RWPE2 (cell line): ENCODE measurements around the gene ARPC2.

ENCODE experiments used
- ATAC-seq: fragments of 200-7000 bp; cut with Tn5 transposase; 3 replicates; pipeline ENCODE4 v1.9.1; 2021; ENCODE audit warnings: low read depth
- DNase-seq: peaks from one replicate; pipeline ENCODE4 v3.0.0-alpha.2; 2020; ENCODE audit warnings: low spot score
- H3K27ac ChIP-seq: fragments of 450-650 bp; 2 replicates; pipeline ENCODE4 v1.5.1; 2017; ENCODE audit warnings: mild to moderate bottlenecking; ENCODE audit not compliant: poor library complexity, severe bottlenecking
- H3K27me3 ChIP-seq: fragments of 250-450 bp; sonication (Bioruptor Pico); 2 replicates; pipeline ENCODE4 v1.5.1; 2021; ENCODE audit warnings: mild to moderate bottlenecking, moderate library complexity; ENCODE audit not compliant: insufficient read depth, poor library complexity, severe bottlenecking
- H3K36me3 ChIP-seq: fragments of 250-450 bp; sonication (Bioruptor Pico); 2 replicates; pipeline ENCODE4 v1.5.1; 2020; ENCODE audit warnings: low read depth, mild to moderate bottlenecking, moderate library complexity
- H3K4me1 ChIP-seq: fragments of 250-450 bp; sonication (Bioruptor Pico); 2 replicates; pipeline ENCODE4 v1.5.1; 2021; ENCODE audit warnings: mild to moderate bottlenecking, moderate library complexity; ENCODE audit not compliant: insufficient read depth, poor library complexity, severe bottlenecking
- H3K4me3 ChIP-seq: fragments of 250-450 bp; sonication (Bioruptor Pico); 2 replicates; pipeline ENCODE4 v1.5.1; 2021; ENCODE audit warnings: mild to moderate bottlenecking, moderate library complexity; ENCODE audit not compliant: severe bottlenecking
- H3K9me3 ChIP-seq: fragments of 250-450 bp; sonication (Bioruptor Pico); 2 replicates; pipeline ENCODE4 v1.5.1; 2021; ENCODE audit warnings: mild to moderate bottlenecking, moderate library complexity; ENCODE audit not compliant: severe bottlenecking
- TF ChIP-seq, protein P1 (sequence below): fragments of 450-650 bp; IDR thresholded peaks from one replicate; pipeline ENCODE4 v1.5.1; 2017; ENCODE audit warnings: mild to moderate bottlenecking, moderate library complexity; ENCODE audit not compliant: poor library complexity, severe bottlenecking

The ARPC2 gene

DNA sequence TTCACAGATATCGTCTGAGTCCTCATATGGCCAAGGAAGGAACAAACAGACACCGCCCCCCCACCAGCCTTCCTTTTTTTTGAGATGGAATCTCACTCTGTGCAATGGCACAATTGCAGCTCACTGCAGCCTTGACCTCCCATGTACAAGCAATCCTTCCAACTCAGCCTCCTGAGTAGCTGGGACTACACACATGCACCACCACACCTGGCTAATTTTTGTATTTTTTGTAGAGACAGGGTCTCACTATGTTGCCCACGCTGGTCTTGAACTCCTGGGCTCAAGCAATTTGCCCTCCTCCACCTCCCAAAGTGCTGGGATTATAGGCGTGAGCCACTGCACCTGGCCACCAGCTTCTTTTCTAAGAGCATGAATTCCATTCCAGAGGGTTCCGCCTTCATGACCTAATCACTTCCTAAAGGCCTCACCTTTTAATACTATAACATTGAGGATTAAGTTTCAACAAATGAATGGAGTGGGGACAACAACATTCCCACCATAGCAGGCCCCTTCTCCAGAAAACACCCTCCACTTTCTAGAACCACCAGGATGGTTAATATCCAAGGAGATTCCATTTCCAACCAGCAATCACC is 77.5 kb downstream of the ARPC2 start:
- Histone ChIP-seq H3K4me1 (peaks cover 57% of the 10 kb centered on the region), H3K4me3 (no peak overlapping the region), H3K27me3 (no peaks in the 10 kb centered on the region), H3K27ac (peak overlapping the region; percentile 95), H3K9me3 (no peaks in the 10 kb centered on the region), H3K36me3 (peaks cover 10% of the 10 kb centered on the region; the same call in 1 of the 2 replicates)
- no peak for ATAC-seq
- no peak for DNase-seq
- TF ChIP-seq, protein P1, sequence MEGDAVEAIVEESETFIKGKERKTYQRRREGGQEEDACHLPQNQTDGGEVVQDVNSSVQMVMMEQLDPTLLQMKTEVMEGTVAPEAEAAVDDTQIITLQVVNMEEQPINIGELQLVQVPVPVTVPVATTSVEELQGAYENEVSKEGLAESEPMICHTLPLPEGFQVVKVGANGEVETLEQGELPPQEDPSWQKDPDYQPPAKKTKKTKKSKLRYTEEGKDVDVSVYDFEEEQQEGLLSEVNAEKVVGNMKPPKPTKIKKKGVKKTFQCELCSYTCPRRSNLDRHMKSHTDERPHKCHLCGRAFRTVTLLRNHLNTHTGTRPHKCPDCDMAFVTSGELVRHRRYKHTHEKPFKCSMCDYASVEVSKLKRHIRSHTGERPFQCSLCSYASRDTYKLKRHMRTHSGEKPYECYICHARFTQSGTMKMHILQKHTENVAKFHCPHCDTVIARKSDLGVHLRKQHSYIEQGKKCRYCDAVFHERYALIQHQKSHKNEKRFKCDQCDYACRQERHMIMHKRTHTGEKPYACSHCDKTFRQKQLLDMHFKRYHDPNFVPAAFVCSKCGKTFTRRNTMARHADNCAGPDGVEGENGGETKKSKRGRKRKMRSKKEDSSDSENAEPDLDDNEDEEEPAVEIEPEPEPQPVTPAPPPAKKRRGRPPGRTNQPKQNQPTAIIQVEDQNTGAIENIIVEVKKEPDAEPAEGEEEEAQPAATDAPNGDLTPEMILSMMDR = no peak

DNA sequence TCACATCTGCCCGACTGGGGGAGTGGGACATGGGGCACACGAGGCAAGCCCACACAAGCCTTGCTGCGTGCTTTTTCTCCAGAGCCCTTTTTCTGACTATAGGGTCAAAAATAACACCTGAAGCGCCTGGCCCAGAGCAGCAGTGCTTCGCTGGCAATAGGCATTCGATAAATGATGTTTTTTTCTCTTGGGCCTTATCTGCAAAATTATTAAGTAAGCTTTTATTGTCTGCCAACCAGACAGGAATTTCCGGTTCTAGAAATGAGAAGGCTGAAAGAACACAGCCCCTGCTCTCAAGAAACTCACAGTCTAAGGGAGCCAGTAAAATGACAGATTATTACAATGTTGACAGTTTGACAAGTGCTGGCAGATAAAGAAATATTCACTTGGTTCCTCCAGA is 78.0 kb downstream of the ARPC2 start:
- H3K36me3 ChIP-seq = peaks cover 7% of the 10 kb centered on the region; the same call in 1 of the 2 replicates
- peak overlapping the region; percentile 95 for H3K27ac ChIP-seq
- 0 out of 3 replicates have a peak, but pooled peaks have one; percentile 7 for ATAC-seq
- H3K4me3 ChIP-seq = no peak overlapping the region
- H3K9me3 ChIP-seq = no peaks in the 10 kb centered on the region
- TF ChIP-seq, protein P1 = no peak
- H3K27me3 ChIP-seq = no peaks in the 10 kb centered on the region
- peaks cover 54% of the 10 kb centered on the region for H3K4me1 ChIP-seq
- no peak for DNase-seq

DNA sequence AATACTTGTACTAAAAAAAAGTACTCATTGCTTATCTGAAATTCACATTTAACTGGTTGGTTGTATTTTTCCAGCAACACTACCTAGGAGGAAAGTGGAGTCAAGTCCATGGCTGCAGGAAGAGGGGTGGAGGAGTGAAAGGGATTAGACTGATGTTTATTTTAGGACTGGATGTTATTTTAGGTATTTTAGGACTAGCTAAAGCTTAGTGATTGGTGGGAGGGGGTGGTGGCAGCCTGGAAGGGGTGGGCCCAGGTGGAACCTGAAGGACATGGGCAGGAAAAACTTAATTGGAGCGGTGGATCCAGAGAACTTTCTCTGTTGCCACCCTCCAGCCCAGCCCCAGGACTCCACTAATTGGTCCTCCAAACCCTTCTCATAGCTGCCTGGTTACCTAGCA is 79.2 kb downstream of the ARPC2 start:
- H3K36me3 ChIP-seq = no peaks in the 10 kb centered on the region
- ATAC-seq (no peak), DNase-seq (no peak)
- TF ChIP-seq, protein P1 = no peak
- no peaks in the 10 kb centered on the region for H3K27me3 ChIP-seq
- no peaks in the 10 kb centered on the region for H3K9me3 ChIP-seq
- peak overlapping the region; percentile 95 for H3K27ac ChIP-seq
- peaks cover 54% of the 10 kb centered on the region for H3K4me1 ChIP-seq
- no peak overlapping the region for H3K4me3 ChIP-seq

DNA sequence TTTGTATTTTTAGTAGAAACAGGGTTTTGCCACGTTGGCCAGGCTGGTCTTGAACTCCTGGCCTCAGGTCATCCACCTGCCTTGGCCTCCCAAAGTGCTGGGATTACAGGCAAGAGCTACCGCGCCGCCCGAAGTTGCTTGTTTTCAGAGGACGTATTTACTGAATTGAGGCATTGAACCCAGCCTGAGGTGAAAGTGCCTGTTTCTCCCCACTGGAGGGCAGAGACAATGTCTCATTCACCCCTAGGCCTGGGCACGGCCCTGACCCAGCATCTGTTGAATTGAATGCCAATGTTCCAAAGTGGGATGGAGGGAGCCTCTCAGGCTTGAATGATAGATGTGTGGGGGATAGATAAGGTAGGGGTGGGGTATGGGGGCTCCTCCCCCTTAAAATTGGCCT is 79.9 kb downstream of the ARPC2 start:
- Histone ChIP-seq H3K4me3 (no peak overlapping the region), H3K27ac (peak overlapping the region; percentile 95), H3K27me3 (no peaks in the 10 kb centered on the region), H3K36me3 (no peaks in the 10 kb centered on the region), H3K9me3 (no peaks in the 10 kb centered on the region), H3K4me1 (peaks cover 54% of the 10 kb centered on the region)
- no peak for DNase-seq
- TF ChIP-seq, protein P1 = peak; percentile 18
- no peak for ATAC-seq

DNA sequence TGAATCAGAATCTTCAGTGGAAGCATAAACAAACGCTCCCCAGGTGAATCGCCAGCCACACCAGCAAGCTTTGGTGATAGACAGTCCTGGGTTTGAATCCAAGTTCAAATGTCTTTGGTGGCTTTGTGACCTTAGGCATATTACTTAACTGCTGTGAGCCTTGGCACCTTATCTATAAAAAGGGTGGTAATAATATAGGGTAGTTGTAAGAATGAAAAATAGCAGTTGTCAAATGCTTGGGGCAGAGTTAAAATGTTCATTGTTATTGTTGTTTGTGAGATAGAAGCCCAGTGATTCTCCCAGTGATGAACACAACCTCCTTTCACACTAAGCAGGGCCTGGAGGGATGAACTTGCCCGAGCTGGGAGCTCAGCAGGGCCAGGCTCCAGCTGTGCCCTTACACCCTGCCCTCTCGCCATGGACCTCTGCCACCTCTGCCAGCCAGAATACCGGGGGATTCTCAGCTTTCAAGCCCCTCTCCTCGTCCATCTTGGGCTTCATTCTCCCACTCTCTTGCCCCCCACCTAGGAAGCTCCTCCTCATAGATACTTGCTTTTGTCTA is 81.4 kb downstream of the ARPC2 start:
- ATAC-seq = no peak
- Histone ChIP-seq H3K27ac (peak overlapping the region; percentile 95), H3K27me3 (no peaks in the 10 kb centered on the region), H3K36me3 (no peaks in the 10 kb centered on the region), H3K4me3 (no peak overlapping the region), H3K9me3 (no peaks in the 10 kb centered on the region), H3K4me1 (peaks cover 45% of the 10 kb centered on the region)
- TF ChIP-seq, protein P1 = no peak
- DNase-seq = no peak
